AG08396 (cell line): Measurements from ENCODE around the gene DCDC1.

Experiments used
- DNase-seq: peaks from one replicate; pipeline ENCODE4 v3.0.0; 2012; ENCODE audit warnings: low spot score, mixed read lengths

DCDC1 gene

GRCh38 chr11:31231601-31232000, 137.9 kb downstream of the DCDC1 start:
- DNase-seq, result no peak

GRCh38 chr11:31218847-31219246, 150.7 kb downstream of the DCDC1 start:
- no peak for DNase-seq

GRCh38 chr11:31214372-31214771, 155.2 kb downstream of the DCDC1 start:
- DNase-seq, result no peak

GRCh38 chr11:31199378-31199777, 170.2 kb downstream of the DCDC1 start:
- no peak for DNase-seq

- DNase-seq, result no peak
Measured at GRCh38 chr11:31173926-31174680, 195.4 kb downstream of the DCDC1 start.

- DNase-seq, result no peak
Measured at GRCh38 chr11:31160504-31161422, 208.8 kb downstream of the DCDC1 start.

- no peak for DNase-seq
Measured at GRCh38 chr11:31150841-31151240, 218.7 kb downstream of the DCDC1 start.

- DNase-seq, result no peak
Measured at GRCh38 chr11:31150011-31150410, 219.5 kb downstream of the DCDC1 start.

- DNase-seq, result no peak
Measured at GRCh38 chr11:31141789-31142188, 227.8 kb downstream of the DCDC1 start.

GRCh38 chr11:31139479-31139878, 230.1 kb downstream of the DCDC1 start:
- DNase-seq, result no peak

GRCh38 chr11:31132531-31133421, 236.8 kb downstream of the DCDC1 start:
- no peak for DNase-seq

- DNase-seq, result no peak
Measured at GRCh38 chr11:31131760-31132159, 237.8 kb downstream of the DCDC1 start.

- no peak for DNase-seq
Measured at GRCh38 chr11:31127290-31127689, 242.2 kb downstream of the DCDC1 start.

GRCh38 chr11:31120428-31120827, 249.1 kb downstream of the DCDC1 start:
- no peak for DNase-seq

- DNase-seq, result no peak
Measured at GRCh38 chr11:31118566-31118965, 251.0 kb downstream of the DCDC1 start.

- no peak for DNase-seq
Measured at GRCh38 chr11:31117038-31117437, 252.5 kb downstream of the DCDC1 start.

- DNase-seq, result no peak
Measured at GRCh38 chr11:31114442-31114841, 255.1 kb downstream of the DCDC1 start.

- DNase-seq, result no peak
Measured at GRCh38 chr11:31110830-31111229, 258.7 kb downstream of the DCDC1 start.

GRCh38 chr11:31109446-31109845, 260.1 kb downstream of the DCDC1 start:
- DNase-seq, result no peak

- DNase-seq, result no peak
Measured at GRCh38 chr11:31107649-31108048, 261.9 kb downstream of the DCDC1 start.

GRCh38 chr11:31106968-31107576, 262.5 kb downstream of the DCDC1 start:
- peak; percentile 5 for DNase-seq

- no peak for DNase-seq
Measured at GRCh38 chr11:31106326-31106725, 263.2 kb downstream of the DCDC1 start.
